A549 treated with DMSO at 1 μM for 4 hours (cell line): Measurements from ENCODE around the gene GLI3. TPM values are rescaled to one million over a fixed set of nuclear protein-coding genes. Genes with fewer than 3 reads are reported as not detected.

Experiments used
- total RNA-seq: library from RNA; stranded (reverse); fragments of 200-300 nt; extraction: Qiagen RNA extraction; gene quantifications from 5 replicates; pipeline ENCODE4 v1.2.3, GENCODE V29; 2022; ENCODE audit warnings: low read depth

GLI3 gene
- 0.19 to 0.40 TPM (median 0.31 TPM) in 5 replicates for total RNA-seq

DNA sequence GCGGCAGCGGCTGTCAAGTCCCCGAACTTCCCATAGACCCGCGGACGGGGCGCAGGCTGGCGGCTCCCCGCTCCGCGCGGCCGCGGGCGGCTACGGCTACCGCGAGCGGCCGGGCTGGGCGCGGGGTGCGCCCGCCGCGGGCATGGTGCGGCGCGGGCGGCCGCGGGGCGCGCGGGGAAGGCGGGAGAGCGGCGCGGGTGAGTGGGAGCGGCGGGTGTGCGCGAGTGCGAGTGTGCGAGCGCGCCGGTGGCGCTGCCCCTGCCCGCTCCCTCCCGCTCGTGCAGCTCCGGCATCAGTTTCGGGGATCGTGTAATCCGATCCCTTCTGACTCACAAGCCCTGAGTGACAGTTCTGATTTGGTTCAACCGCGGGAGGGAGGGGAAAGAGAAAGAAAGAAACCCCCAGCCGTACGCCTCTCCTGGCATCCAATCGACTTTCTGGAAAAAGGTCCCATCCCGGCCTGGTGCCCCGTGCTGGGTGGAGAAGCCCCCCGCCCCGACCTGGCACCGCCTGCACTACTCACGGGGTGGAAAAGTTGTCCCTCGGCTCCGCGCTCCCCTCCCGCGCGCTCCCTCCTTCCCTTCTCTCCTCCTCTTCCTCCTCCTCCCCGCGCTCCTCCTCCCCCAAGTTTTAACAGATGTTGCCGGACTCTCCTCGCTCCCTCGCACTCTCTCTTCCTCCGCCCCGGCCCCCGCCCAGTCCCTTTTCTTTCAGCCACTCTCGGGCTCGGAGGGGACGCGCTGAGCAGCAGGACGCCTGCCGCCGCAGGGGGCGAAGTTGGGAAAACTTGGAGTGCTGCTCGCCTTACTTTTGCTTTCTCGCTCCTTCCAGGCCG is at the start of gene GLI3:
Gene GLI3 (minus strand): TSS at position 234 of the 835 bp plus-strand sequence. CDS start 13,956 bp downstream, outside the sequence.

